HG03439 (cell line): ENCODE data around the gene PIP5K1B.
"Not testable (repeated sequence)": the region's sequence is repeated elsewhere in the genome, so short reads cannot be mapped to it uniquely, and the experiment has no call there.

ENCODE experiments used
- ATAC-seq: cut with Tn5 transposase; IDR thresholded peaks from one replicate; pipeline ENCODE4 v1.9.1; 2021; ENCODE audit warnings: mild to moderate bottlenecking, moderate library complexity; ENCODE audit not compliant: unreplicated experiment

The PIP5K1B gene

DNA sequence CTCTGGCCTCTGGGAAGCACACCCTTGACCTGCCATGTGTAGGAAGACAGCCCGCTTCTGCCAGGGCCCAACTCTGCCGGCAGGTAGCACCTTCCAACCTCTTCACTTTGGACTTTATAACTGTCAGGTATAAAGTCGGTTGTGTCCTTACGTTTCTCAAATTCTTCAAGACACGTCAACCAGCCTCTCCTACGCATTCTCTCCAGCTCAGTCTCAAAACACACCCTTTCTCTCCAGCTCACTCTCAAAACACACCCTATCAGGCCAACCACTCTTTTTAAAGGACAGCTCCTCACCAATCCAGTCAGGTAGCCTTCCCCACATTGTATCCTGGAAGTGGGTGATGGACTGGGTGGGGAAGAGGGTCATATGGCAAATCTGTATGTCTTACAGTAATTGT is 344.1 kb downstream of the PIP5K1B start:
- ATAC-seq, result no peak

DNA sequence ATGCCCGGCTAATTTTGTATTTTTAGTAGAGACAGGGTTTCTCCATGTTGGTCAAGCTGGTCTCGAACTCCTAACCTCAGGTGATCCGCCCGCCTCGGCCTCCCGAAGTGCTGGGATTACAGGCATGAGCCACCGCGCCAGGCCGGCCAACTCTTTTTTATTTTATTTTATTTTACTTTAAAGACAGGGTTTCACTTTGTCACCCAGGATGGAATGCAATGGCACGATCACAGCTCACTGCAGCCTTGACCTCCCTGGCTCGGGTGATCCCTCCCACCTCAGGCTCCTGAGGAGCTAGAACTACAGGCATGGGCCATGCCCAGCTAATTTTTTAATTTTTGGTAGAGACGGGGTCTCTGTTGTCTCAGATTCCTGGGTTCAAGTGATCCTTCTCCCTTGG is 345.9 kb downstream of the PIP5K1B start:
- ATAC-seq, result not testable (repeated sequence)

DNA sequence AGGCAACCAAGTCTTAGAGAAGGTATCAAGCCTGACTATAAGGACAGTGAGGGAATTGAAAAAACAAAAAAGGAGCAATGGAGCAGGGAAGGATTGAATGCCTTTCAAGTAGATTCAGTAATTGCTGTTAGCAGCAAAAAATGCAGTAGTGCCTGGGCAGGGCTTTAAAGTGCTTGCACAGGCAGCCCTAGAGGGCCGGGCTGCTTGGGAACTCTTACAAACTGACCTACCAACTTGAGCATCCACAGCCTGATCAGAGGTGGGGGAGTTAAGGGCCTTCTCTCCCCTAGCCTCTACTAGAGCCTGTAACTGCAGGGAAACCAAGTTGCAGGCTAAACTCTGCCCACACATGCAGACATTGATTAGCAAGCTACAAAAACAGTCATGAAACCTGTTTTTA is 349.9 kb downstream of the PIP5K1B start:
- no peak for ATAC-seq

DNA sequence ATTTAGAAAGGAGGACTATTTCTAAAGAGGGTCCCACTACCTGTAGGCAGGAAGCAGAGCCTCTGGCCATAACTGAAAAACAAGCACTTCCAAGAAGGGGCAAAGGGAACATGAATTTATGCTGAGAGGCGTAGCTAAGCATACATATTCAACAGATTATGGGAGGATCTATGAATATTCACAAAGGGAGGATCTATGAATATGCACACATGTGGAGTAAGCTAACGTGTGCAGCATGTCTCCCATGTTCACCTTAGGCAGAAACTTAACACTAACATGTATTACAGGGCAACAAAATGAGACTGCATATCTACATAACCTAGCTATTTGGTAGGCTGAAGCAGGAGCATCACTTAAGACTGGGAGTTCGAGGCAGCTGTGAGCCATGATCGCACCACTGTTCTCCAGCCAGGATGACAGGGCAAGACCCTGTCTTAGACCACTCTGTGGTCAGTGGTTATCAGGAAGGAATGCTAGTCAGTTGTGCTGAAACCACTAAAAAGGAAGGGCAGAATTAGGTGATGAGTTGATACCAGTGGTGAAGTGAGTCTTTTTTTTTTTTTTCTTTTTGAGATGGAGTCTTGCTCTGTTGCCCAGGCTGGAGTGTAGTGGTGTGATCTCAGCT is 351.3 kb downstream of the PIP5K1B start:
- ATAC-seq, result no peak

DNA sequence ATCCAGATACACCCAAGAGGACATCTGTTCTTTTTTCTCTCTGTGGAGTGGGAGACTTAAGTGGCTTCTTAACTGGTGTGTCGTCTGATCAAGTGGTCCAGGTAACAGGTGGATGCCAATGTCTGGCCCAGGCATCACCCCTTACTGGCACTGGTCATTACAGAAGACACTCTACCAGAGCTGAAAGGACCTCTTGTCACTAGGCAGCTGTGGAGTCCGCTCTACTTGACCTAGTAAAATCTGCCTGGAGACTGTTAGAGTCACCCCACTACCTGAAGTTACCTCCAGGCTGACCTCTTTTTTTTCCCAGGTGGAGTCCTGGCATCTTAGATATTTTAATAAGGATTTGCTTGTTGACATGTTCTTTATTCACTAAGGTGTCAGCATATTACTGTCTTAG is 353.1 kb downstream of the PIP5K1B start:
- ATAC-seq, result no peak
